Liver (tissue), 9 donors: Measurements from ENCODE around the gene IFNLR1. TPM values are rescaled to one million over a fixed set of nuclear protein-coding genes. Genes with fewer than 3 reads are reported as not detected.

Experiments
- DNase-seq: peaks from one replicate; pipeline ENCODE4 v3.0.0-alpha.2; 2017; ENCODE audit warnings: low spot score
- H3K27ac ChIP-seq, 2 donors: one replicate each; pipeline ENCODE4 v1.7.0; 2013; ENCODE audit warnings: inconsistent platforms in 2 of 2, low read length in 2 of 2, control low read depth in 1 of 2, low read depth in 1 of 2, mild to moderate bottlenecking in 1 of 2
- H3K27me3 ChIP-seq, 4 donors: one replicate each; pipeline versions ENCODE4 v1.6.1 to v1.7.0; 2013; ENCODE audit warnings: low read length in 3 of 4, inconsistent platforms in 1 of 4, mild to moderate bottlenecking in 1 of 4, moderate library complexity in 1 of 4; ENCODE audit not compliant: control insufficient read depth in 4 of 4, insufficient read depth in 4 of 4
- H3K36me3 ChIP-seq, 4 donors: one replicate each; pipeline versions ENCODE4 v1.6.1 to v1.7.0; 2013; ENCODE audit warnings: low read length in 3 of 4, mild to moderate bottlenecking in 3 of 4, low read depth in 1 of 4, moderate library complexity in 1 of 4; ENCODE audit not compliant: control insufficient read depth in 4 of 4, insufficient read depth in 3 of 4
- H3K4me1 ChIP-seq, 4 donors: one replicate each; pipeline versions ENCODE4 v1.6.1 to v1.7.0; 2013; ENCODE audit warnings: low read length in 3 of 4, mild to moderate bottlenecking in 3 of 4, moderate library complexity in 1 of 4; ENCODE audit not compliant: control insufficient read depth in 4 of 4, insufficient read depth in 4 of 4
- H3K4me3 ChIP-seq, 3 donors: one replicate each; pipeline versions ENCODE4 v1.6.1 to v1.7.0; 2013; ENCODE audit warnings: low read length in 3 of 3, control low read depth in 1 of 3, low read depth in 1 of 3, mild to moderate bottlenecking in 1 of 3
- H3K9ac ChIP-seq, 2 donors: one replicate each; pipeline ENCODE4 v1.7.0; 2013; ENCODE audit warnings: low read length in 2 of 2, mild to moderate bottlenecking in 2 of 2, moderate library complexity in 2 of 2, control low read depth in 1 of 2, low read depth in 1 of 2
- H3K9me3 ChIP-seq, 4 donors: one replicate each; pipeline versions ENCODE4 v1.6.1 to v1.7.0; 2013; ENCODE audit warnings: low read length in 3 of 4; ENCODE audit not compliant: control insufficient read depth in 4 of 4
- ATF3 ChIP-seq: IDR thresholded peaks from 2 replicates; pipeline ENCODE4 v1.6.1; 2016; ENCODE audit warnings: antibody characterized with exemption
- EGR1 ChIP-seq, 2 donors: IDR thresholded peaks; 2 replicates each; pipeline ENCODE4 v1.6.1; 2016 to 2018; ENCODE audit warnings: antibody characterized with exemption in 2 of 2, low read depth in 2 of 2
- FOXA1 ChIP-seq: IDR thresholded peaks from 2 replicates; pipeline ENCODE4 v1.6.1; 2016; ENCODE audit warnings: antibody characterized with exemption
- FOXA2 ChIP-seq: IDR thresholded peaks from 2 replicates; pipeline ENCODE4 v1.6.1; 2016; ENCODE audit warnings: antibody characterized with exemption
- GABPA ChIP-seq, 2 donors: IDR thresholded peaks in 1 of 2; conservative IDR thresholded peaks in 1 of 2; 2 replicates each; pipeline ENCODE4 v1.6.1; 2016; ENCODE audit warnings: antibody characterized with exemption in 2 of 2, mild to moderate bottlenecking in 1 of 2, moderate library complexity in 1 of 2
- HNF4A ChIP-seq, 2 donors: conservative IDR thresholded peaks; 2 replicates each; pipeline ENCODE4 v1.6.1; 2016; ENCODE audit warnings: antibody characterized with exemption in 2 of 2, mild to moderate bottlenecking in 2 of 2
- HNF4G ChIP-seq: IDR thresholded peaks from 2 replicates; pipeline ENCODE4 v1.6.1; 2016; ENCODE audit warnings: antibody characterized with exemption
- JUND ChIP-seq, 2 donors: IDR thresholded peaks; 2 replicates each; pipeline ENCODE4 v1.6.1; 2016; ENCODE audit warnings: antibody characterized with exemption in 2 of 2
- MAX ChIP-seq: IDR thresholded peaks from 2 replicates; pipeline ENCODE4 v1.6.1; 2016; ENCODE audit warnings: antibody characterized with exemption
- NR2F2 ChIP-seq: IDR thresholded peaks from 2 replicates; pipeline ENCODE4 v1.6.1; 2016; ENCODE audit warnings: antibody characterized with exemption
- RAD21 ChIP-seq, 2 donors: IDR thresholded peaks; 2 replicates each; pipeline ENCODE4 v1.6.1; 2016; ENCODE audit warnings: antibody characterized with exemption in 2 of 2, mild to moderate bottlenecking in 2 of 2
- REST ChIP-seq: IDR thresholded peaks from 2 replicates; pipeline ENCODE4 v1.6.1; 2016; ENCODE audit warnings: antibody characterized with exemption, mild to moderate bottlenecking
- RXRA ChIP-seq, 2 donors: IDR thresholded peaks; 2 replicates each; pipeline ENCODE4 v1.6.1; 2017 to 2018; ENCODE audit warnings: antibody characterized with exemption in 2 of 2, mild to moderate bottlenecking in 1 of 2
- SP1 ChIP-seq: IDR thresholded peaks from 2 replicates; pipeline ENCODE4 v1.6.1; 2018; ENCODE audit warnings: antibody characterized with exemption, mild to moderate bottlenecking
- TAF1 ChIP-seq: conservative IDR thresholded peaks from 2 replicates; pipeline ENCODE4 v1.6.1; 2016; ENCODE audit warnings: antibody characterized with exemption, mild to moderate bottlenecking
- YY1 ChIP-seq: IDR thresholded peaks from 2 replicates; pipeline ENCODE4 v1.6.1; 2016; ENCODE audit warnings: antibody characterized with exemption, mild to moderate bottlenecking
- ZBTB33 ChIP-seq: IDR thresholded peaks from 2 replicates; pipeline ENCODE4 v1.6.1; 2016; ENCODE audit warnings: antibody characterized with exemption
- WGBS: extraction: QIAGEN DNeasy Blood & Tissue Kit; methylation state at CpG from one replicate; pipeline ENCODE4 v1.1.7; 2013; 5-methylcytosine and 5-hydroxymethylcytosine counted together
- polyA plus RNA-seq, 2 donors: library from polyadenylated mRNA; stranded (reverse) in 1 of 2; unstranded in 1 of 2; fragments of 200-250 nt in 1 of 2; fragments of >200 nt in 1 of 2; fragmentation: Nextera tagmentation in 1 of 2; extraction: Ambion mirVana in 1 of 2; gene quantifications; one replicate each; pipeline versions ENCODE4 v1.2.1 to v1.2.3, GENCODE V29; 2013 to 2015
- total RNA-seq, 2 donors: library from RNA; depleted of rRNA; stranded (reverse); fragments of >200 nt; gene quantifications; one replicate each; pipeline ENCODE4 v1.2.3, GENCODE V29; 2014
- TF ChIP-seq, protein P1 (sequence below): fragments of 150-350 bp; IDR thresholded peaks from 2 replicates; pipeline ENCODE4 v1.5.1; 2017; ENCODE audit warnings: improper control_type of control experiment, low read depth, low read length; ENCODE audit not compliant: missing input control
- donor health status: healthy.
- donor health status: healthy.
- donor health status: healthy.
- donor health status: healthy.
- donor health status: healthy.

The IFNLR1 gene
- total and polyA plus RNA-seq, 4 donors = 2.2 to 6.4 (median 3.5) TPM

DNA sequence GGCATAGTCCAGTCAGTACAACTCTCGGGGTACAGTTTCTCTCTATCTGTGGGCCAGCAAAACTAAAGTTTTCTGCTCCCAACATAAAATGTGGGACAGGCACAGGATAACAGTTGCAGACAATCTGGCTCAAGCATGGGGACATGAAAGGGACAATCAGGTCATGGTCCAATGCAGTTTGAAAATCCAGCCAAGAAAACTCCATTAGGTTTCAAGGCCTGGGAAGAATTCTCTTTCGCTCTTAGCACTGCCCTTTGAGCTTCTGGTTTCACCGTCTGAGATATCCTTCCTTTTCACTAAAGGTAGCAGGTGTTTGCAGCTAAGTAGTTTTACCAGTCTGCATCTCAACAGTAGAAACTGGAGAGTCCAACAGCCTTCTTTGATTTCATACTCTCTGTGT is 23.1 kb downstream of the IFNLR1 start:
- WGBS = 51% methylated on average over 3 of the region's 3 CpGs
- H3K27ac ChIP-seq = no peak overlapping the region
- H3K36me3 ChIP-seq = peaks cover 0 to 28% (median 8%) of the 10 kb centered on the region in 4 donors
- H3K4me1 ChIP-seq = peaks cover 0 to 10% (median 8%) of the 10 kb centered on the region in 4 donors
- H3K9ac ChIP-seq = no peak overlapping the region
- no peak for DNase-seq
- H3K4me3 ChIP-seq = no peak overlapping the region
- no peaks in the 10 kb centered on the region for H3K27me3 ChIP-seq
- no peak for TF ChIP-seq YY1
- TF ChIP-seq SP1 = no peak
- TF ChIP-seq, protein P1, sequence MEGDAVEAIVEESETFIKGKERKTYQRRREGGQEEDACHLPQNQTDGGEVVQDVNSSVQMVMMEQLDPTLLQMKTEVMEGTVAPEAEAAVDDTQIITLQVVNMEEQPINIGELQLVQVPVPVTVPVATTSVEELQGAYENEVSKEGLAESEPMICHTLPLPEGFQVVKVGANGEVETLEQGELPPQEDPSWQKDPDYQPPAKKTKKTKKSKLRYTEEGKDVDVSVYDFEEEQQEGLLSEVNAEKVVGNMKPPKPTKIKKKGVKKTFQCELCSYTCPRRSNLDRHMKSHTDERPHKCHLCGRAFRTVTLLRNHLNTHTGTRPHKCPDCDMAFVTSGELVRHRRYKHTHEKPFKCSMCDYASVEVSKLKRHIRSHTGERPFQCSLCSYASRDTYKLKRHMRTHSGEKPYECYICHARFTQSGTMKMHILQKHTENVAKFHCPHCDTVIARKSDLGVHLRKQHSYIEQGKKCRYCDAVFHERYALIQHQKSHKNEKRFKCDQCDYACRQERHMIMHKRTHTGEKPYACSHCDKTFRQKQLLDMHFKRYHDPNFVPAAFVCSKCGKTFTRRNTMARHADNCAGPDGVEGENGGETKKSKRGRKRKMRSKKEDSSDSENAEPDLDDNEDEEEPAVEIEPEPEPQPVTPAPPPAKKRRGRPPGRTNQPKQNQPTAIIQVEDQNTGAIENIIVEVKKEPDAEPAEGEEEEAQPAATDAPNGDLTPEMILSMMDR = no peak
- TF ChIP-seq HNF4A (conservative IDR thresholded peaks at IDR 0.05) = peak; percentile 12 to 48
- H3K9me3 ChIP-seq = no peaks in the 10 kb centered on the region

GRCh38 chr1:24162201-24162600 is 24.9 kb downstream of the IFNLR1 start:
- DNase-seq = no peak
- WGBS = 90% methylated on average over 5 of the region's 5 CpGs
- H3K9me3 ChIP-seq = no peaks in the 10 kb centered on the region
- H3K27me3 ChIP-seq = no peaks in the 10 kb centered on the region
- H3K27ac ChIP-seq = no peak overlapping the region
- H3K9ac ChIP-seq = no peak overlapping the region
- TF ChIP-seq FOXA2 (no peak), TAF1 (no peak), EGR1 (IDR thresholded peaks at IDR 0.05; ENCODE audit: low read depth in 2 of 2) (no peak), HNF4G (no peak), MAX (no peak), HNF4A (conservative IDR thresholded peaks at IDR 0.05) (no peak), RXRA (IDR thresholded peaks at IDR 0.05) (no peak), FOXA1 (no peak), ATF3 (no peak), RAD21 (IDR thresholded peaks at IDR 0.05) (no peak), ZBTB33 (no peak), NR2F2 (no peak), REST (no peak), SP1 (no peak), YY1 (no peak), GABPA (IDR thresholded peaks at IDR 0.05 in 1 of 2, conservative IDR thresholded peaks at IDR 0.05 in 1 of 2) (no peak), JUND (IDR thresholded peaks at IDR 0.05) (no peak)
- TF ChIP-seq, protein P1 = no peak
- H3K4me3 ChIP-seq = no peak overlapping the region
- H3K36me3 ChIP-seq = peaks cover 1 to 40% (median 14%) of the 10 kb centered on the region in 4 donors
- H3K4me1 ChIP-seq = peaks cover 0 to 10% (median 8%) of the 10 kb centered on the region in 4 donors
